HG02759 (cell line): Measurements from ENCODE around the gene CLEC18B.
"Not testable (repeated sequence)": the region's sequence is repeated elsewhere in the genome, so short reads cannot be mapped to it uniquely, and the experiment has no call there.

Experiments
- ATAC-seq: cut with Tn5 transposase; IDR thresholded peaks from one replicate; pipeline ENCODE4 v1.9.1; 2021; ENCODE audit warnings: mild to moderate bottlenecking, moderate library complexity; ENCODE audit not compliant: unreplicated experiment

Gene CLEC18B

GRCh38 chr16:74407362-74407705 is 13.9 kb downstream of the CLEC18B start:
- ATAC-seq: peak; percentile 6

DNA sequence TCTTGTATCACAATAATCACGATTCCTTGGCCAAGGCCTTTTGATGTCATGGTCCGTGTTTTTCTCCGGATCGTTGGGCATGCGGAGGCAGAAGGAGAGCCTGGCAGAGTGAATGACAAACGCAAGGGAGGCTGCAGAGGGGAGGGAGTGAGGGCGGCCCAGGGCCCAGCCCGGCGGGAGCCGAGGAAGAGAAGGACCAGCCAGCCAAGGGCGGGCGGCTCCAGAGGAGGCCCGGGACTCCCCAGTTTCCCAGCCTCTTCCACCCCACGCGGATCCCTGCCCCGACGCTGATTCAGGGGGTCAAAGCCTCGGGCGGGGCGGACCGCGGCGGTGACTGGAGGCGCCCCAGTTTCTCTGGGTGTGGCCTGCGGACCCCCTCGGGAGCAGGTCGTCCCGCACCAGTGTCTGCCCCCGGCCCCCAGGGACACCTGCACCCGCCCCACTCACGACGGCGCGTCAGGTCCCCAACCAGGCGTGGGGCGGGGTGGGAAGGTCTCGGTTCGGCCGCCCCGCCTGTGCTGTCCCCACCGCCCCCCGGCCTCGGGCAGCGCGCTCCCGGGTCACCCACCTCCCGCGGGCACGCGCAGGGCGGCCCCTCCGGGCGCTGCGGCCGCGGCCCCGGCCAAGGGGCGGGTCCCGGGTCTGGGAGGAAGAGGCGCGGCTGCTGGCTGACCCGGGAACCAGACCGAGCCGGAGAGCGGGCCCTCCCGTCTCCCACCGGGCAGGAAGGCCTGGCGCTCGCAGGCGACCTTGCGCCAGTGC is 14.5 kb downstream of the CLEC18B start:
- ATAC-seq: peak; percentile 62

DNA sequence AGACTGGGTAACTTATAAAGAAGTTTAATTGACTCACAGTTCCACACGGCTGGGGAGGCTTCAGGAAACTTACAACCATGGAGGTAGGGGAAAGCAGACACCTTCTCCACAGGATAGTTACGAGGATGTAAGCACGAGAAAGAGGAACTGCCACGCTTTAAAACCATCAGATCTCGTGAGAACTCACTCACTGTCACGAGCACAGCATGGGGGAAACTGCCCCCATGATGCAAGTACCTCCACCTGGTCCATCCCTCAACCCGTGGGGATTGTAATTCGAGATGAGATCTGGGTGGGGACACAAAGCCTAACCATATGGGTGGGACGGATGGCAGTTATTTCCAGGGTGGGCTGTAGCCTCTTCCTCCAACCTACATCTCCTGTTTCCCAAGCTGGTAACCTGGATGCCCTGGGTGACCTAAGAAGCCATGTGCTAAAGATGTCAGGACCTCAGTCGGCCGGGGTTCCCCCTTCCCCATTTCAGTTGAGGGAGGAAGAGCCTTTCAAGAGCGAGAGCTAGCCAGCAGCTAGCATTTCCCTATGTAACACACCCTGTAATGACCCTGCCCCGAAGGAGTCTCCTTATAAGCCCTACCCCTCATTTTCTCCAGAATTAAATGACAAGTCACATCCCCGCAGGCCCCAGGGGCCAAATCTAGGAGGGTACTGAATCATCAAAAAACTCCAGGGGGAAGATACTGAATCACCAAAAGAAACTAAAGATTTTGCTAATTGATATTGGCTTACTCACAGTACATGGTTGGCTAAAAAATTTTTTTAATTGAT is 16.9 kb downstream of the CLEC18B start:
- not testable (repeated sequence) for ATAC-seq

DNA sequence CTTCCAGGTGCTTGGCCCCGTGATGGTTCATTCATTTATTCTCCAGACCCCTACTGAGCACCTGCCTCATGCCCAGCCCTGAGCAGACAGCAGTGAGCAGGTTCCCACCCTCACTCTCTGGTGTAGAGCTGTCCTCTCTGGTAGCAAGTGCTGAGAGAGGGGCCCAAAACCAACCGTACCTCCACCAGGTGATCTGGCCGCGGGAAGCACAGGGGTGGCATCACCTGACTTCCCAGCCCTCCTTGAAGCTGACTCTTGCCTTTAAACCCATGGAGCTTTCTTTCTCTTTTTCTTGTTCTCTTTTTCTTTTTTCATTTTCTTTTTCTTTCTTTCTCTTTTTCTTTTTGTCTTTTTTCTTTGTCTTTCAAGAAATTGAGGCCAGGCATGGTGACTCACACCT is 21.0 kb downstream of the CLEC18B start:
- not testable (repeated sequence) for ATAC-seq

DNA sequence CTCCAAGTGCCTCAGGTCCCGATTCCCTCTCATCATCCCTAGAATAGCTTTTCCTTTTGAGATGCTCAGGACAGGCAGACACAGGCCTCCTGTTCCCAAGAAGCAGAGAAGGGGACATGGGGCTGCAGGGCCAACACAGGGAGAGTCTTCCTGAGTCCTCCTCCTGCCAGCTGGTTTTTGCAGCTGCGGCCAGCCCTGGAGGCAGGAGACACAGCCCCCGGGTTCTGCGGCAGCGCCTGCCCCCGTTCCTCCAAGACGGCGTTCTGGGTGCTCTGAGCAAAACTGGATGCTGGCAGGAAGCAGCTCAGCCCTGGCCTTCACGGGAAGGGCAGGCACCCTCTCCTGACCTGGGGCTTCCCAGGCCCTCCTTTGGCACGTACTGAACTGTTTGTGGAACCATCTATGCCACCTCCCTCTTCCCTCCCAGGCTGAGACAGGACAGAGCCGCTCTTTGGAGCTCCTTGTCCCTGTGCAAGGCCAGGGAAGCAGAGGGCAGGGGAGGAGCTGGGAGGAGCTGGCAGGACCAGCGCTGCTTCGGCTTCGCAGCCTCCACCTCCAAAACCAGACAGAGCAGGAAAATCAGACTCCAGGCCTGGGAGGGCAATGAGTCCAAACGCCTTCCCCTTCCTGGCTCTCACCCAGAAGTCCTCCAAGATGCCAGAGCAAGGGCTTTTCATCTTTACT is 22.9 kb downstream of the CLEC18B start:
- not testable (repeated sequence) for ATAC-seq

- ATAC-seq: not testable (repeated sequence)
Measured at GRCh38 chr16:74396521-74397017, 24.7 kb downstream of the CLEC18B start.

GRCh38 chr16:74394604-74395003 is 26.7 kb downstream of the CLEC18B start:
- not testable (repeated sequence) for ATAC-seq

DNA sequence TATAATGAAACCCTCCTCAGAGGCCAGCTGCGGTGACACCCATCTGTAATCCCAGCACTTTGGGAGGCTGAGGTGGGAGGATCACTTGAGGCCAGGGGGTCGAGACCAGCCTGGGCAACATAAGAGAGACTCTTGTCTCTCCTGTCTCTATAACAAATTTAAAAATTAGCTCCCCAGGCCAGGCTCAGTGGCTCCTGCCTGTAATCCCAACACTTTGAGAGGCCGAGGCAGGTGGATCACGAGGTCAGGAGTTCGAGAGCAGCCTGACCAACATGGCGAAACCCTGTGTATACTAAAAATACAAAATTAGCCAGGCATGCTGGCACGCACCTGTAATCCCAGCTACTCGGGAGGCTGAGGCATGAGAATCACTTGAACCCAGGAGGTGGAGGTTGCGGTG is 27.1 kb downstream of the CLEC18B start:
- not testable (repeated sequence) for ATAC-seq

GRCh38 chr16:74391454-74392050 is 29.7 kb downstream of the CLEC18B start:
- not testable (repeated sequence) for ATAC-seq

- ATAC-seq: not testable (repeated sequence)
Measured at GRCh38 chr16:74382339-74383034, 38.8 kb downstream of the CLEC18B start.

DNA sequence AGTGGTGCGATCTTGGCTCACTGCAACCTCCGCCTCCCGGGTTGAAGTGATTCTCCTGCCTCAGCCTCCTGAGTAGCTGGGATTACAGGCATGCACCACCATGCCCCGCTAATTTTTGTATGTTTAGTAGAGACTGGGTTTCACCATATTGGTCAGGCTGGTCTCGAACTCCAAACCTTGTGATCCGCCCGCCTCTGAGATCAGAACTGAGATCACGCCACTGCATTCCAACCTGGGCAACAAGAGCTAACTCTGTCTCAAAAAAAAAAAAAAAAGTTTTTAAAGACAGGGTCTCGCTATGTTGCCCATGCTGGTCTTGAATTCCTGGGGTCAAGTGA is 47.5 kb downstream of the CLEC18B start:
- ATAC-seq: not testable (repeated sequence)

DNA sequence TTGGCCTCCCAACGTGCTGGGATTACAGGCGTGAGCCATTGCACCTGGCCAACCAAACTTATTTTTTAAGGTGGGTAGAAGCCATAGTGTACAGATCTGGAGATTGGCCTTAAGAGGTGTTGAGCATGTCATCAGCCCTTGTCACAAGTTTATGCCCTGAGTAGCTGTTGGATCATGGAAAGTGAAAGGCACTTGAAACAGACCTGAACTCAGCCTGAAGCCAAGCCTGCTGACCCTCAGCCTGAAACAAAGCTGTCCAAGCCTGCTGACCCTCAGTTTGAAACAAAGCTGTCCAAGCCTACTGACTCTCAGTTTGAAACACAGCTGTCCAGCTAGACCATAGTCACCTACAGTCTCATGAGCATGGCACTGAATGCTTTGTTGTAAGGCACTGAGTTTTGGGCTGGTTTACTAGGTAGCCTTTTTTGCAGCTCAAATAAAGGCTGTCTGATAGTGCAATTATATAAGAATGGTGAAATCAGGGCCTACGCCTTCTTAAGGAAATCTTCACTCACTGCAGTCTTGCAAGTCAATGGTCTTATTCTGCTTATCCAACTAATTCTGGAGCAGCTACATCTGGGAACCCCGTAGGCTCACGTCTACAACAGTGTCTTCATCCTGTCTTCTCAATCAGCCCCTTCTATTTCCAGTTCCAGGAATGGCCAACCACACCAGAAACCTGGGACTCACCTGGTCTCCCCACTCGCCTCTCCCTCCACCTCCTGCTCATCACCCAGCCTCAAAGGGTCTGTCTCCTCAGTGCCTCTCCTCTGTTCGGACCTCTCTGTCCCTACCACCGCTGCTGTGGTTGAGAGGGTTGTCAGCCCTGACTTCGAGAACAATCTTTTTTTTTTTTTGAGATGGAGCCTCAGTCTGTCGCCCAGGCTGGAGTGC is 48.1 kb downstream of the CLEC18B start:
- ATAC-seq: no peak

DNA sequence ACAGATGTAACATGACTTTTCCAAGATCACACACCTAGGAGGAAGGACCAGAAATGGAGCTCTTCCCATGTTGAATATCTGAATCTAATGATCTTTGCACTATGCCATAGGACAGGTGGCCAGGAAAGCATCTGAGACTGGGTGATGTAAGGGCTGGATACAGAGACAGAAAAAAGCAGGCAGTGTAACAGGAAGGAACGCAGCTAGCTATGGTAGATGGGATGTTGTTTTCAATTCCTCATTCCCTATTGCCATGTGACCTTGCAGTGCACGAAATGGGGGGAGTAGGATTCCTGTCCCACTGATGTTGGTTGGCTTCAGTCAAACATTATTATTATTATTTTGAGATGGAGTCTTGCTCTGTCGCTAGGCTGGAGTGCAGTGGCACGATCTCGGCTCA is 48.9 kb downstream of the CLEC18B start:
- no peak for ATAC-seq

- ATAC-seq: not testable (repeated sequence)
Measured at GRCh38 chr16:74370338-74371135, 50.7 kb downstream of the CLEC18B start.

- ATAC-seq: peak; percentile 97
Measured at GRCh38 chr16:74368002-74368911, 53.0 kb downstream of the CLEC18B start.

- peak; percentile 52 for ATAC-seq
Measured at GRCh38 chr16:74367469-74368001, 53.7 kb downstream of the CLEC18B start.
